ENCODE results near the gene SMC4. TPM values are rescaled to one million over a fixed set of nuclear protein-coding genes. Genes with fewer than 3 reads are reported as not detected.

Gene SMC4
- total and polyA plus RNA-seq, 2 of the 13 experiments (the other 11 are each of a cell fraction or from before 2014, with no cell fraction given): 19.2 to 74.3 TPM

GRCh38 chr3:160449636-160450598 lies 50.5 kb downstream of the SMC4 start, which contains the start of gene TRIM59 (continued):
- no peak for TF ChIP-seq ZHX1 (CRISPR knock-in tag; IDR thresholded peaks at IDR 0.05; ENCODE audit: low read depth)
- TF ChIP-seq, protein P1, sequence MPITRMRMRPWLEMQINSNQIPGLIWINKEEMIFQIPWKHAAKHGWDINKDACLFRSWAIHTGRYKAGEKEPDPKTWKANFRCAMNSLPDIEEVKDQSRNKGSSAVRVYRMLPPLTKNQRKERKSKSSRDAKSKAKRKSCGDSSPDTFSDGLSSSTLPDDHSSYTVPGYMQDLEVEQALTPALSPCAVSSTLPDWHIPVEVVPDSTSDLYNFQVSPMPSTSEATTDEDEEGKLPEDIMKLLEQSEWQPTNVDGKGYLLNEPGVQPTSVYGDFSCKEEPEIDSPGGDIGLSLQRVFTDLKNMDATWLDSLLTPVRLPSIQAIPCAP (CRISPR knock-in tag; IDR thresholded peaks at IDR 0.05; ENCODE audit: low read depth): no peak
- peak; percentile 73; the same call in 1 of the 2 replicates for TF ChIP-seq ZSCAN5A (CRISPR knock-in tag; IDR thresholded peaks at IDR 0.05; ENCODE audit: borderline replicate concordance)
- no peak for TF ChIP-seq ZNF780A (CRISPR knock-in tag; IDR thresholded peaks at IDR 0.05)
- no peak for TF ChIP-seq TRIM24 (CRISPR knock-in tag; IDR thresholded peaks at IDR 0.05)
- peak; percentile 60; the same call in 1 of the 2 replicates for TF ChIP-seq BORCS8-MEF2B (CRISPR knock-in tag; IDR thresholded peaks at IDR 0.05)
- peak; percentile 55; the same call in 1 of the 2 replicates for TF ChIP-seq PHF8 (CRISPR knock-in tag; IDR thresholded peaks at IDR 0.05)
- no peak for TF ChIP-seq DNMT1 (CRISPR knock-in tag; IDR thresholded peaks at IDR 0.05)
- no peak for TF ChIP-seq ZSCAN12 (CRISPR knock-in tag; IDR thresholded peaks at IDR 0.05)
- no peak for TF ChIP-seq ZNF280D (CRISPR knock-in tag; IDR thresholded peaks at IDR 0.05)
- TF ChIP-seq ZGPAT (CRISPR knock-in tag; IDR thresholded peaks at IDR 0.05): 0 out of 2 replicates have a peak, but pooled peaks have one; percentile 29
- no peak for TF ChIP-seq GTF3A (CRISPR knock-in tag; conservative IDR thresholded peaks at IDR 0.05)
- TF ChIP-seq HNF1B (CRISPR knock-in tag; IDR thresholded peaks at IDR 0.05): no peak
- no peak for TF ChIP-seq RFX1 (IDR thresholded peaks at IDR 0.05)
- no peak for TF ChIP-seq ZNF20 (CRISPR knock-in tag; IDR thresholded peaks at IDR 0.05)
- TF ChIP-seq ZNF878 (CRISPR knock-in tag; IDR thresholded peaks at IDR 0.05): no peak
- no peak for TF ChIP-seq ZBTB7A (CRISPR knock-in tag; IDR thresholded peaks at IDR 0.05)
